ENCODE data around the gene OPCML. TPM values are rescaled to one million over a fixed set of nuclear protein-coding genes. Genes with fewer than 3 reads are reported as not detected.

The OPCML gene
- total and polyA plus RNA-seq, 2 donors (not counting 1 experiment from before 2014, with no cell fraction given) = not detected

DNA sequence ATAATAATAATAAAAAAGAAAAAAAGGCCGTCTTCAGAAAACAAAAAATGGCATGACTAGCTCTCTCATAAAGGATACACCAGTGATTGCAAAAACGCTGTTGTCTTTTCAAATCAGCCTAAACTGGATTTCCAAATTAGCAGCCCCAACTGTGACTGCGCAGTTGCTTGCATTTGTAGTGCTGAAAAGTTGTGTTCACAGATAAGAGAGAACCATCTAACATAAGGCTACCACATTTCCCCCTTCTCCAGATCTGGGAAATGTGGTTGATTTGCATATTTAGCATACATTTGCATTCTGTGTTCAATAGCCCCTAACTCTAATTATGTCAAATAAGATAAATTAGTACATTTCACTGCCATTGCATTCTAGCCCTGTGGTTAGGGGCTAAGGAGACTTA lies 650.7 kb downstream of the OPCML start:
- no CpG with 5 or more reads among the region's 3 CpGs for WGBS (ENCODE audit: insufficient coverage)
- Histone ChIP-seq H3K9me3 (ENCODE audit: control extremely low read depth in 1 of 3, control insufficient read depth in 2 of 3, insufficient read depth in 1 of 3, low read length in 2 of 3) (peaks cover 0 to 5% (median 0%) of the 10 kb centered on the region in 3 donors), H3K4me1 (ENCODE audit: control insufficient read depth in 2 of 2, insufficient read depth in 2 of 2, low read length in 2 of 2) (no peaks in the 10 kb centered on the region), H3K79me2 (ENCODE audit: control insufficient read depth, insufficient read depth, low read length) (no peaks in the 10 kb centered on the region), H3K27ac (ENCODE audit: low read length in 2 of 2) (no peak overlapping the region), H3K36me3 (replicated peaks in 1 of 2; ENCODE audit: control extremely low read depth in 1 of 2, control insufficient read depth in 1 of 2, extremely low read depth in 1 of 2, insufficient read depth in 2 of 2, low read length in 1 of 2) (no peaks in the 10 kb centered on the region), H3K9ac (ENCODE audit: low read length) (no peak overlapping the region), H3K4me3 (ENCODE audit: control extremely low read depth in 1 of 5, extremely low read depth in 1 of 5, insufficient read depth in 1 of 5, low read depth in 2 of 5, low read length in 4 of 5) (no peak overlapping the region), H2AFZ (ENCODE audit: insufficient read depth, low read depth, low read length, poor library complexity, severe bottlenecking) (no peak overlapping the region), H4K20me1 (ENCODE audit: control insufficient read depth, insufficient read depth, low read length, poor library complexity, severe bottlenecking) (no peaks in the 10 kb centered on the region), H3K27me3 (replicated peaks in 1 of 4; ENCODE audit: control extremely low read depth in 1 of 4, control insufficient read depth in 3 of 4, insufficient read depth in 4 of 4, low read length in 3 of 4) (no peaks in the 10 kb centered on the region), H3K4me2 (replicated peaks; ENCODE audit: low read depth, low read length, poor library complexity, severe bottlenecking) (no peak overlapping the region)
- Mint-ChIP-seq H3K27me3 (no peaks in the 10 kb centered on the region), H3K4me1 (no peaks in the 10 kb centered on the region), H3K4me3 (no peak overlapping the region), H3K27ac (no peak overlapping the region), H3K9me3 (ENCODE audit: insufficient read depth) (peaks cover 3% of the 10 kb centered on the region)
- intact Hi-C loops (cut with micrococcal nuclease) = no loop called here
- DNase-seq (no peak), ATAC-seq (ENCODE audit: low read depth) (no peak)
- ChIA-PET POLR2A (no interaction called here), CTCF (no interaction called here)
- no peak for TF ChIP-seq EZH2 (IDR thresholded peaks at IDR 0.05; ENCODE audit: borderline replicate concordance, insufficient read depth, low read depth, low read length, poor library complexity, severe bottlenecking)
- no peak for TF ChIP-seq CTCF (IDR thresholded peaks at IDR 0.05)

DNA sequence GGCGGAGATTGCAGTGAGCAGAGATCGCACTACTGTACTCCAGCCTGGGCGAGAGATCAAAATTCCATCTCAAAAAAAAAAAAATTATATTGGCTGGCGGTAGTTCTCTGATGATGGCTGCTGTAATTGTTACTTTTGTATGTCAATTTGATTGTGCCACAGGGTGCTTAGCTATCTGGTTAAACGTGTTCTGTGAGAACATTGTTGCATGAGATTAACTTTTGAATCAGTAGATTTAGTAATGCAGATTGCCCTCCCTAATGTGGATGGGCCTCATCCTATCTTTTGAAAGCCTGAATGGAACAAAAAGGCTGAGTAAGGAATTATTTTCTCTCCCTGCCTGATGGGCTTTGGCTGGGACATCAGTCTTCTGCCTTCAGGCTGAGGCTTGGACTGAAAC lies 654.2 kb downstream of the OPCML start:
- H3K79me2 ChIP-seq (ENCODE audit: control insufficient read depth, insufficient read depth, low read length) = no peaks in the 10 kb centered on the region
- H2AFZ ChIP-seq (ENCODE audit: insufficient read depth, low read depth, low read length, poor library complexity, severe bottlenecking) = no peak overlapping the region
- no peak overlapping the region for H3K4me3 Mint-ChIP-seq
- H3K4me2 ChIP-seq (replicated peaks; ENCODE audit: low read depth, low read length, poor library complexity, severe bottlenecking) = no peak overlapping the region
- H3K9me3 ChIP-seq (ENCODE audit: control extremely low read depth in 1 of 3, control insufficient read depth in 2 of 3, insufficient read depth in 1 of 3, low read length in 2 of 3) = no peaks in the 10 kb centered on the region
- peaks cover 3% of the 10 kb centered on the region for H3K9me3 Mint-ChIP-seq (ENCODE audit: insufficient read depth)
- ATAC-seq (ENCODE audit: low read depth) (no peak), DNase-seq (no peak)
- TF ChIP-seq CTCF (IDR thresholded peaks at IDR 0.05) = no peak
- no peak for TF ChIP-seq EZH2 (IDR thresholded peaks at IDR 0.05; ENCODE audit: borderline replicate concordance, insufficient read depth, low read depth, low read length, poor library complexity, severe bottlenecking)
- H3K27me3 Mint-ChIP-seq = no peaks in the 10 kb centered on the region
- no peak overlapping the region for H3K4me3 ChIP-seq (ENCODE audit: control extremely low read depth in 1 of 5, extremely low read depth in 1 of 5, insufficient read depth in 1 of 5, low read depth in 2 of 5, low read length in 4 of 5)
- intact Hi-C loops (cut with micrococcal nuclease) = no loop called here
- WGBS (ENCODE audit: insufficient coverage) = 80% methylated on average over 2 of the region's 5 CpGs
- no peaks in the 10 kb centered on the region for H3K27me3 ChIP-seq (replicated peaks in 1 of 4; ENCODE audit: control extremely low read depth in 1 of 4, control insufficient read depth in 3 of 4, insufficient read depth in 4 of 4, low read length in 3 of 4)
- H3K4me1 ChIP-seq (ENCODE audit: control insufficient read depth in 2 of 2, insufficient read depth in 2 of 2, low read length in 2 of 2) = no peaks in the 10 kb centered on the region
- no peak overlapping the region for H3K9ac ChIP-seq (ENCODE audit: low read length)
- no peaks in the 10 kb centered on the region for H4K20me1 ChIP-seq (ENCODE audit: control insufficient read depth, insufficient read depth, low read length, poor library complexity, severe bottlenecking)
- H3K36me3 ChIP-seq (replicated peaks in 1 of 2; ENCODE audit: control extremely low read depth in 1 of 2, control insufficient read depth in 1 of 2, extremely low read depth in 1 of 2, insufficient read depth in 2 of 2, low read length in 1 of 2) = no peaks in the 10 kb centered on the region
- no peak overlapping the region for H3K27ac Mint-ChIP-seq
- ChIA-PET POLR2A (no interaction called here), CTCF (no interaction called here)
- H3K27ac ChIP-seq (ENCODE audit: low read length in 2 of 2) = no peak overlapping the region
- H3K4me1 Mint-ChIP-seq = no peaks in the 10 kb centered on the region
